HG03460 (cell line): ENCODE measurements around the gene SUPT5H.

ENCODE experiments used
- ATAC-seq: cut with Tn5 transposase; IDR thresholded peaks from one replicate; pipeline ENCODE4 v1.9.1; 2021; ENCODE audit not compliant: unreplicated experiment

SUPT5H gene

DNA sequence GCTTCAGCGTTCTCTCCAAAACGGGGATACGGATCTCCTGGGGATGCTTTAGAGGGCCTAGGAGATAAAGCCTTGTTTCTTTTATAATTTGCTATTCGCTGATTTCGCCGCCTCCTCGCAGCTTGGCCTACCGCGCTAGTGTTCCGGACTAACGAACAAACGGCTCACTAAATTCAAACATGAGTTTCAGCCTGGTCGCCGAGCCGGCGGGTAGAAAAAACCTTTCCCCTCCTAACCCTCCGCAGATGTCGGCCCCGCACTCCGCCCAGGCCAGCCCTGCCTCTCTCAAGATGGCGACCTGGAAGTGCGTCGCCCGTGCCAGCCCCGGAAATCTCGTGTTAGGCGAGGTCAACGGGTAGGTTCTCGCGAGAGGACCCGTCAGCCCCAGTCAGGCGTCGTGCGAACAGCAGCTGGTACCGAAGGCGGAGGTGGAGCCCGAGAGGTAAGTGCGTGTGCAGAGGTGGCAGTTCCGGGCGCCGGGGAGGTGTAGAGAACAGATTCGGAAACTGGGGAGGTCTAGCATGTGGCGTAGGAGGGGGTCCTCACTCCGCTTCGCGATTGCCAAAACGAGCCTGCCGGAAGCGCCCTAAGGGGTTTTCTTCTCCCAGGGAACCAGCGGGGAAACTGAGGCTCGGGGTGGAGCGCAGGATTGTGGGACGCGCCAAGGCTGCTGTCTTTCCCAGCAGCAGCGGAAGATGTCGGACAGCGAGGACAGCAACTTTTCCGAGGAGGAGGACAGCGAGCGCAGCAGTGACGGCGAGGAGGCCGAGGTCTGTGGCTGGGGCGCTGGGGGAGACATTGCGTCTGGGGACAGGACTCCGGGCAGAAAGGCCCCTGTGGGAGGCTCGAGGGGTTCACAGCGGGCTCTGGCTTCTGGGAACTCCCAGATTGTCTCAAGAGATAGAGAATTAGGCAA, at the start of gene SUPT5H:
SUPT5H (plus strand) TSS at position 387 of the 916 bp plus-strand sequence; CDS start at position 696, 309 bp downstream.
- peak; percentile 84 for ATAC-seq

DNA sequence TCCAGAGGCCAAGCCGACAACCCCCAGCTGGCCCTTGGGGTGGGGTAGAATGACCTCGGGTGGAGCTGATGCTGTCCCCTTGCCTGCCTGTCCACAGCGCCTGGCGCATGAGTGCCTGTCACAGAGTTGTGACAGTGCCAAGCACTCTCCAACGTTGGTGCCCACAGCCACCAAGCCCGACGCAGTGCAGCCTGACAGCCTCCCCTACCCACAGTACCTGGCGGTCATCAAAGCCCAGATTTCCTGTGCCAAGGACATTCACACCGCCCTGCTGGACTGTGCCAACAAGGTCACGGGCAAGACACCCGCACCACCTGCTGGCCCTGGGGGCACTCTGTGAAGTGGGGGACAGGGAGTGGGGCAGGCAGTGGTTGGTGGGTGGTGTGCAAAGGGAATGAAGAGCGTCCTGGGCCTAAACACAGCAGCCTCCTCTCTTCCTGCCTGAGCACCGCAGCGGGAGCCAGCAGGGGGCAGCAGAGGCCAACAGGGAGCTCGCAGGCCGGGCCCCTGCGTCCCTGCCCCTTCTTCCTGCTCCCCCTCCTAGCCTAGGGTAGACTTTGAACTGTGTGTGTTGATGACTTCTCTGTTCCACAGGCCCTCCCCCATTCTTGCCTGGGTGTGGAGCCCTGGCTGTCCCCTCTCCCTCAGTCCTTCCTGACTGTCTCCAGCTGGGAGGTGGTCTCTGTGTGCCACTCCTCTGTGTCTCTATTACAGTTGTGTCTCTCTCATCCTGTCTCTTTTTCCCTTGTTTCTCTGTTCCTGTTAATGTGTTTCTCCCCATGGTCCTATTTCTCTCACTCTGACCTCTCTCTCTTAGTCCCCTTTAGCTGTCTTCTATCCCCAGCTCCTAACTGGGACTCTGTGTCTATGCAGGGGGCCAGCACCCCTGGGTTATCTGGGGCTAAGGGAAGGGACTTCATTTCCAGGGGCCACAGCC, 47.8 kb upstream of the SUPT5H start:
- peak; percentile 32 for ATAC-seq

DNA sequence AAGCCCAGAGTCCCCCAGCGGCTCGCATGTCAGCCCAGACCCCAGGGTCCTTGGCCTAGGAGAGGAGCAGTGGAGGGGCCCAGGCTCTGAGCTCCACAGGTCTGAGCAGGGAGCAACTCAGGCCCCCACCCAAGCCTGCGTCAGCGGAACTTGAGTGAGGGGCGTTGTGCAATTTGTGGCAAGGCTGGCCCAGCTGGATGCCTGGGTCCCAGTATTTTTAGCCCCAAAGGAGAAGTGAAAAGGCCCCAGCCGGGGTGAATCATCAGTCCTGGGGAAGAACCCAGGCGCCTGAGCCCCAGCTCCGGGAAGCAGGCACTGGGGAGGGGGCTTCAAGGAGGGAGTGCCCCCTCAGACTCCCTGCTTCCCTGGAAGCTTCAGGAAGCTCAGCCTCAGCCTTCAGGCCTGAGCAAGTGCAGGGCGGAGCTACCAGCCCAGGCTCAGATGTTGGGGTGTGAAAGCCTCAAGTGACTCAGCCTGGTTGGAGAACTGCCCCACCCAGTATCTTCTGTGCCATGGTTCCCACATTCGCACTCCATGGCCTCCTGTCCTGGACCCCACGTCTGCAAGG, 47.0 kb upstream of the SUPT5H start:
- ATAC-seq = no peak

DNA sequence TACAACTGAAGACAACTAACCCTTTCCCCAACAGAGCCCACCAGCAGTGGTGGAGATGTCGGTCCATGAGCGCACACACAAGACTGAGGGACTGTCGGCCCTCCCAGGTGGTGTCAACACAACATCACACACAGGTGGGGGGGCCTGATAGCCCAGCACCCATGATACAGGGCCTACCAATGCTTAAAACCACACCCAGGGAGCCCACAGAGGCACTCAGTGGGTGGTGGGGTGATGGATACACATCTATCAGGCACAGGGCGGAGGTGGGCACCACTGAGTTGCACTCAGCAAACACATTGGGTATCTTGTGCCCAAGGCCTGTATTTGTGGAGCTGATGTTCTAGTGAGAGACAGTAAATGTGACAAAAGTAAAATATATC, 45.7 kb upstream of the SUPT5H start:
- ATAC-seq = no peak

DNA sequence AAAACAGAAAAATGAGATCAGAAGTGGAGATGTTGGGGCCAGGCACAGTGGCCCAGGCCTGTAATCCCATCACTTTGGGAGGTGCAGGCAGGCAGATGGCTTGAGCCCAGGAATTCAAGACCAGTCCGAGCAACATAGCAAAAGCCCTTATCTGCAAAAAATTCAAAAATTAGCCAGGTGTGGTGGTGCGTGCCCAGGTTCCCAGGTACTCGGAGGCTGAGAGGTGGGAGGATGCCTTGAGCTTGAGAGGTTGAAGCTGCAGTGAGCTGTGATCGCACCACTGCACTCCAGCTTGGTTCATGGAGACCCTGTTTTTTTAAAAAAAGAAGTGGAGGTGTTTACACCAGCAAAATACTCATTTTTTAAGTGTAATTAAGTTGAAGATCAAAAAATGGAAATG, 45.3 kb upstream of the SUPT5H start:
- no peak for ATAC-seq

DNA sequence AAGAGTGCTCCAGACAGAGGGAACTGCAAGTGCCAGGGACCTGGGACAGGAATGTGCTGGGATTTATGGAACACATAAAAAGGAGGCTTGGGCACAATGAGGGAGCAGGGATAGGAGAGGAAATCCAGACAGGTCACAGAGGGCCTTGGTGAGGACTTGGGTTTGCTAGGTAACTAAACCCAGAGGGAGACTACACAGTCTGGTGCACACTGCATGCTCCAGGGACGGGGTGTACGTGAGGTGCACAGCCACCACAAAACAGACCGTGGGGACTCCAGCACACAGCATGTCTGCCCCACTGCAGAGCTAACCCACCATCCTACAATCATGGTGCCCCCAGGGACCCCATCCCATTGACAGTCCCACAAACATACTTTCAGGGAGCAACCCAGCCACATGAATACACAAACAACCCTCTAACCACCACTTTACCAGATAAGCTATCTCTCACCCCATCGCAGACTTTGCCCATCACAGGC, 44.3 kb upstream of the SUPT5H start:
- ATAC-seq = no peak

DNA sequence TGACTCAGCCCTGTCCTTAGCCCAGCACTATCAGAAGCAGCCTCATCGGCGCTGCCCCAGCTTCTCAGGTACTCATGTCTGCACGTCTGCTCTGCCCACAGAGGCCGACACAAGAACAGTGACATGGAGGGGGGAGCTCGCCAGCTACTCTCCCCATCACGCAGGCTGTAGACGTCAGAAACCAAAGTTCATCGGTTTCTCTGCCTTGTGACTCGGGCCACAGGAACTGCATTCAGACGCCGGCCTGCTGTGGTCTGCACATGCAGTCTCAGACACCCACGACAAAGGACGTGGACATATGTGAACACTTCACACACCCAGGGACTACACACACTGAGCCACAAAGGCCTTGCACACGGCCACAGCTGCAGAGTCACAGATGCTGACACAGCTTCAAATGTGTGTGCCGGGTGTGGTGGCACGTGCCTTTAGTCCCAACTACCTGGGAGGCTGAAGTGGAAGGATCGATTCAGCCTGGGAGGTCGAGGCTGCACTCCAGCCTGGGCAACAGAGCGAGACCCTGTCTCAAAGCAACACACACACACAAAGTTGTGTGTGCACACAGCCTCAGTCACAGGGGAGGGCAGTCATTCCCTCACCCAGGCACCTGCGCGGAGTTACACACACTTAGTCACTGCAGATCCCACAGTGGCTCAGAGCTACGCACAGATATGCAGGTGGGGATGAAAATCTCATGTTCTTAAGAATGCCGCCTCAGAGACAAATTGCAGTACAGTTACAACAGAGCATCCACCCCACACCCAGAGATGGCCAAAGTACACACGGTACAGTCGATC, 43.6 kb upstream of the SUPT5H start:
- ATAC-seq = peak; percentile 21

DNA sequence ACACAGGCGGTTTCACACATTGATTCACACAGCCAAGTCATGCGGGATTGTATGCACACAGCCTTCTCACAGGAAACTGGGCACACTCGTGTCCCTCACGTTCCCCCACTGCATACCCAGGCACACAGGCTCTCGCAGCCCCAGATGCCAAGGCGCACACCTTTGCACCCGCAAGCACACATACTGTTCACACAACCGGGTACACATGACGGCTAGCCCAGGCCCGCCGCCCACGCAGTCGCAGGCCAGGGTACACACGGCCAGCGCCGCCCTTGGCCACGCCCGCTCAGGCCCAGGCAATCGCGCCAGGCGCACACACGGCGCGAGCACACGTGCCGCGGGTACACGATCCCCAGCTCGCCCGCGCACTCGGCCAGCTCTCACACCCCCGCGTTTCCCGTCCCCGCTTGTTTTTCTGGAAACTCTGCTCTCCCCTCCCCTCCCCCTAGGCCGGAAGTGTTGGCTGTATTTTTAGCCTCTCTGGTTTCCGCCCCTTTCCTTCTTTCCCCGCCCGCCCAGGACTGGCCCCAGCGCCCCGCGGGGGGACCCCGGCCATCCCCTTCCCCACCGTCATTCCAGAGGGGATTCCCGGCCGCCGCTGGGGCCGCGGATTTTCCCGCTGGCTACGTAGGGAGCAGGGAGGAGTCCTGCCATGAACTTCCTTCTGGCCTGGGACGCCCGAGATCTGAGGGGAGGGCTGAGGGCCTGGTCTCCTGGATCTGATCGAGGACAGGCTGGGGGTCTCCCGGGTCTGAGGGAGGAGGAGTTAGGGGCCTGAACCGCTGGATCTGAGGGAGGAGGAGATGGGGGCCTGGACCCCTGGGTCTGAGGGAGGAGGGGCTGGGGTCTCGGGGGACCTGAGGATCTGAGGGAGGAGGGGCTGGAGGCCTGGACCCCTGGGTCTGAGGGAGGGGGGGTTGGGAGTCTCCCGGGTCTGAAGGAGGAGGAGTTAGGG, 42.8 kb upstream of the SUPT5H start:
- no peak for ATAC-seq

DNA sequence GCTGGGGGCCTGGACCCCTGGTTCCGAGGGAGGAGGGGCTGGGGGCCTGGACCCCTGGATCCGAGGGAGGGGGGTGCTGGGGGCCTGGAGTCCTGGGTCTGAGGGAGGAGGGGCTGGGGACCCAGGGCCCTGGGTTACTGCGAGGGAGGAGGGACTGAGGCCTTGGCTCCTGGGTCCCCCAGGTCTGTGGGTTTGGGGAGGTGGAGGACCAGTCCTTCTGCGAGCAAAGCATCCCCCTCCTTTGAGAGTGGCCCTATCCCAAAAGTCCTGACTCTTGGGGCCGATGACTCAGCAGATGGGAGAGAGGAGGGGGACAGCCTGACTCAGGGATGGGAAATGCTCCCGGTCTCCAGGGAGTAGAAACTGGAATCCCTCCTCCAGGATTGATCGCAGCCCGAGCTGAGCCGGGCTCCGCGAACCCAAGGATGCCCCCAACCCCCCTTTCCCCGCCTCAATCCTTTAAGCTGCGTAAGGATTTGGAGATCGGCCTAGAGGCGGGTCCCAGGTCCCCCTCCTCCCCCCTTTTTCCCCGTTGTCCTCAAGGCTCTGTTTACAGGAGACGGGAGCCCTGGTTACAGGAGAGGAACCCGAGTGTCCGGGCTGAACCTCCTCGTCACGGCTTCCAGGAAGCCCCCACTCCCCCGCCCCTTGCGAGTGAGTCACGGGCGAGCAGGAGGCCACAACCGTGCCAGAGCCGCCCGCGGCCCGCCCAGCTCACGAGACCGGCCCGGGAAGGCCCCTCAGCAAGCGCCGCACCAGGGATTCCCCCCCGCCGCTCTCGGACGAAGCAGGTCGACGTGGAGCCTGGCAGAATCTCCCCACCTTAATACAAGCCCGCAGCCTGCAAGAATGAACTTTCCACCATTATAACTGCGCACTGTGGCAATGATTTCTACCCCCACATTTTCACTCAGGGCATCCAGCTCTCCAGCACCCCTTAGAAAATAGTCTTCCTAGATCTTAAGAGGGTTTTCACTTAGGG, 41.8 kb upstream of the SUPT5H start:
- peak; percentile 17 for ATAC-seq

DNA sequence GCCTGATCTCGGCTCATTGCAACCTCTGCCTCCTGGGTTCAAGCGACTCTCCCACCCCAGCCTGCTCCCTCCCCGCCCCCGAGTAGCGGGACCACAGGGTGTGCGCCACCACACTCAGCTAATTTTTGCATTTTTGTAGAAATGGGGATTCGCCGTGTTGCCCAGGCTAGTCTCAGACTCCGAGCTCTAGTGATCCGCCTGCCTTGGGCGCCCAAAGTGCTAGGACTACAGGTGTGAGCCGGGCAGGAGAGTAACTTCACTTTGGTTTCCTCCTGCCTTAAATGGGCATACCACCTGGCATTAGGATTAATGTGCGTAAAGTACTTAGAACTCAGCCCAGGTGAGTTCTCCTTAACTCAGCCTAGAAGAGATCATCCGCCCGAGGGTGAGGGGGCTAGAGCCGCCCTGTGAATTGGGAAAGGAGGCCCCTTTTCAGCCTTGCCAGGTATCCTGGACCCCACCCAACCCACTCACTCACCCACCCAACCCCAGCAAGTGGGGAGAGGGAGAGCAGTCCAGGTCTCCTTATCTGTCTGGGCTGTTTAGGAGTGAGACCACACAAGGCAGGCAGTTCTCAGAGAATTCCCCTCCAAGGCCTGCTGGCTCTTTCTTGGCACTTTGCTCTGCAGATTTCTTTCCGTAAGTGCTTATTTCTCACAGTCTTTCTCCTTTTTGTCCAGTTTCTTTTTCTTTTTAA, 40.0 kb upstream of the SUPT5H start:
- no peak for ATAC-seq

DNA sequence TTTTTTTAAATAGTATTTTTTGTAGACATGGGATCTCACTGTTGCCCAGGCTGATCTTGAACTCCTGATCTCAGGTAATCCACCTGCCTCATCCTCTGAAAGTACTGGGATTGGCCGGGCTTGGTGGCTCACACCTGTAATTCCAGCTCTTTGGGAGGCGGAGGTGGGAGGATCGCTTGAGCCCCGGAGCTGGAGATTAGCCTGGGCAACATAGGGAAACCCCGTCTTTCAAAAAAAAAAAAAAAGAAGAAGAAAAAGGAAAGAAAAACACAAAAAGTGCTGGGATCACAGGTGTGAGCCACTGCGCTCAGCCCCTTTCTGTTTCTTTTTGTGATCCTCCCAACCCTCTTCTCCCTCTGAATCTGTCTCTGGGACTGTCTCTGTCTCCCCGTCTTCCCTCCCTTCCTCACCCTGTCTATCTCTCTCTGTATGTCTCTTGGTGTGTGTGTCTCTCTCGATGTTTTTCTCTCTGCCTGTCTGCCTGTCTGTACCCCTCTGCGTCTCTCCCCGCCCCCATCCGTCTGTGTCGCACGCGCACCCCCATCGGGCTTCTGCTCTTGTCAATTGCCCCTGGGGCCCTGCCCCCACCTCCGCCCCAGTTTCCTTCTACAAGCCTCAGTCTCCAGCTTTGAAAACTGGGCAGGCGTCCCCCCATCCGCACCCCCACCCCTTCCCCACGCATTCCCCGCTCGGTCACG, 39.3 kb upstream of the SUPT5H start:
- ATAC-seq = no peak

DNA sequence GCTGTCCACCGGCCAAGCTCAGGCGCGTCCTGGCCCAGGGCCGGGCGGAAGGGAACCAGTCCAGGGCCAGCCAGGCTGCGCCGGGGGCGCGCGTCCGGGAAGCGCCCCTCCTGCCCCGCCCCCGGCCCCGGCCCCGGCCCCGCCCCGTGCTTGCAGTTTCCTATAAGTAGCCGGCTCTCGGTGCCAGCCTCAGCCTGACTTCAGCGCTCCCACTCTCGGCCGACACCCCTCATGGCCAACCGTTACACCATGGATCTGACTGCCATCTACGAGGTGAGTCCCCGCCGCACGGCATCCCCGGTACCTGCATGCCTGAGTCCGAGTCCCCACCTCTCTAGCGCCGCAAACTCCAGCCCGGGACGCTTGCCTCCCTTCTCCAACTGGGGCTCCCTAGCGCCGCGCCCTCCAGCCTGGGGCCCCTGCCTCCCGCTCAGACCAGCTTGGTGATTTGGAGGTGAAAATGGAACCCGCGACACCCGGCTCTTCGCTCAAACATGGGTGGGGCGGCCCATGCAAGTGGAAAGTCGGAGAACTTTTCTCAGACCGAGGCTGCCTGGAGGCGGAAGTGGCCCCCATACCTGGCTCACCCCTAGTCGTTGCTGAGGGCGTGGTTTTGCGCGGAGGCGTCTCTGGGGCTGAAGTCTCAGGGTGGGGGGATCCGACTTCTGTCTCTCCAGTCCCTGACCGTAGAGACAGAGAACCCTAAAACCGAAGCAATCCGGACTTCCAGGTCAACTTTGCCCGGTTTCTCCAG, 38.5 kb upstream of the SUPT5H start, which contains the start of gene ZFP36:
ZFP36 (plus strand) TSS at position 192 of the 754 bp plus-strand sequence; CDS start at position 250, 58 bp downstream.
- no peak for ATAC-seq

DNA sequence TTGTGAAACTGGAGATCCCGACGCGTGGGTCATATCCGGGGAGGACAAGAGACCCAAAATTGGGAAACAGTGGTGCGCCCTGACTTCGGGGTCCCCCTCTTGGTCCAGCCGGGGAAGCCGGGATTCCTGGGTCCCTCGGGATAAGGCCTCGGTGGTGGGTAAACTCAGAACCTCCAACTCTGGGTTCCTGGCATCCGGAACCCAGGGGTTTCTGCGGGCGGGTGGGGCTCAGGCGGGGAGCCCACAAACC, 38.0 kb upstream of the SUPT5H start:
- ATAC-seq = no peak

DNA sequence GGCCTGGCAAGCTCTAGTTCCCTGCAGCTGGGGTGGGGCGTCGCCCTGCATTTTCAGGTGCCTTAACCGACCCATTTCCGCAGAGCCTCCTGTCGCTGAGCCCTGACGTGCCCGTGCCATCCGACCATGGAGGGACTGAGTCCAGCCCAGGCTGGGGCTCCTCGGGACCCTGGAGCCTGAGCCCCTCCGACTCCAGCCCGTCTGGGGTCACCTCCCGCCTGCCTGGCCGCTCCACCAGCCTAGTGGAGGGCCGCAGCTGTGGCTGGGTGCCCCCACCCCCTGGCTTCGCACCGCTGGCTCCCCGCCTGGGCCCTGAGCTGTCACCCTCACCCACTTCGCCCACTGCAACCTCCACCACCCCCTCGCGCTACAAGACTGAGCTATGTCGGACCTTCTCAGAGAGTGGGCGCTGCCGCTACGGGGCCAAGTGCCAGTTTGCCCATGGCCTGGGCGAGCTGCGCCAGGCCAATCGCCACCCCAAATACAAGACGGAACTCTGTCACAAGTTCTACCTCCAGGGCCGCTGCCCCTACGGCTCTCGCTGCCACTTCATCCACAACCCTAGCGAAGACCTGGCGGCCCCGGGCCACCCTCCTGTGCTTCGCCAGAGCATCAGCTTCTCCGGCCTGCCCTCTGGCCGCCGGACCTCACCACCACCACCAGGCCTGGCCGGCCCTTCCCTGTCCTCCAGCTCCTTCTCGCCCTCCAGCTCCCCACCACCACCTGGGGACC, 37.6 kb upstream of the SUPT5H start:
- ATAC-seq = no peak

DNA sequence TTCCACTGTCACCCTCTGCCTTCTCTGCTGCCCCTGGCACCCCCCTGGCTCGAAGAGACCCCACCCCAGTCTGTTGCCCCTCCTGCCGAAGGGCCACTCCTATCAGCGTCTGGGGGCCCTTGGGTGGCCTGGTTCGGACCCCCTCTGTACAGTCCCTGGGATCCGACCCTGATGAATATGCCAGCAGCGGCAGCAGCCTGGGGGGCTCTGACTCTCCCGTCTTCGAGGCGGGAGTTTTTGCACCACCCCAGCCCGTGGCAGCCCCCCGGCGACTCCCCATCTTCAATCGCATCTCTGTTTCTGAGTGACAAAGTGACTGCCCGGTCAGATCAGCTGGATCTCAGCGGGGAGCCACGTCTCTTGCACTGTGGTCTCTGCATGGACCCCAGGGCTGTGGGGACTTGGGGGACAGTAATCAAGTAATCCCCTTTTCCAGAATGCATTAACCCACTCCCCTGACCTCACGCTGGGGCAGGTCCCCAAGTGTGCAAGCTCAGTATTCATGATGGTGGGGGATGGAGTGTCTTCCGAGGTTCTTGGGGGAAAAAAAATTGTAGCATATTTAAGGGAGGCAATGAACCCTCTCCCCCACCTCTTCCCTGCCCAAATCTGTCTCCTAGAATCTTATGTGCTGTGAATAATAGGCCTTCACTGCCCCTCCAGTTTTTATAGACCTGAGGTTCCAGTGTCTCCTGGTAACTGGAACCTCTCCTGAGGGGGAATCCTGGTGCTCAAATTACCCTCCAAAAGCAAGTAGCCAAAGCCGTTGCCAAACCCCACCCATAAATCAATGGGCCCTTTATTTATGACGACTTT, 36.8 kb upstream of the SUPT5H start:
- no peak for ATAC-seq
